K562 (cell line): ENCODE data around the gene PRKAR1B. TPM values are rescaled to one million over a fixed set of nuclear protein-coding genes. Genes with fewer than 3 reads are reported as not detected.

Experiments
- ARID2 ChIP-seq: fragments of 450-650 bp; IDR thresholded peaks from 2 replicates; pipeline ENCODE4 v1.6.1; 2017; ENCODE audit warnings: antibody characterized with exemption, mild to moderate bottlenecking
- ATF1 ChIP-seq, 2 experiments: fragments of 450-650 bp in 1 of 2; IDR thresholded peaks; 2 replicates each; pipeline ENCODE4 v1.6.1; 2016; ENCODE audit warnings: missing compliant biosample characterization in 1 of 2, missing genetic modification characterization in 1 of 2
- BRCA1 ChIP-seq, 2 experiments: fragments of 450-650 bp in 1 of 2; sonication (generic) in 1 of 2; formaldehyde crosslinking in 1 of 2; IDR thresholded peaks; 2 replicates each; pipeline versions ENCODE4 v1.5.0 to v1.6.1; 2017 to 2020; ENCODE audit warnings: mild to moderate bottlenecking in 1 of 2, missing genetic modification reagents in 1 of 2
- CBX3 ChIP-seq, 2 experiments: IDR thresholded peaks; 1 replicate in 1 of 2; 2 replicates in 1 of 2; pipeline ENCODE4 v1.6.1; 2012; ENCODE audit warnings: inconsistent platforms in 2 of 2, low read length in 2 of 2, borderline replicate concordance in 1 of 2, control low read depth in 1 of 2
- ETV6 ChIP-seq, 3 experiments: fragments of 150-350 bp in 1 of 3; sonication (generic) in 1 of 3; formaldehyde crosslinking in 1 of 3; IDR thresholded peaks; 2 replicates each; pipeline versions ENCODE4 v1.6.1 to v1.8.0; 2014 to 2022; ENCODE audit warnings: borderline replicate concordance in 2 of 3, low read depth in 2 of 3, antibody characterized with exemption in 1 of 3, low read length in 1 of 3, mild to moderate bottlenecking in 1 of 3, missing genetic modification reagents in 1 of 3
- HDAC1 ChIP-seq, 2 experiments: fragments of 450-650 bp; IDR thresholded peaks; 2 replicates each; pipeline ENCODE4 v1.6.1; 2016 to 2017; ENCODE audit warnings: inconsistent platforms in 1 of 2, mild to moderate bottlenecking in 1 of 2, moderate library complexity in 1 of 2
- HOXB6 ChIP-seq: fragments of 250-450 bp; sonication (Bioruptor Pico); IDR thresholded peaks from 2 replicates; pipeline ENCODE4 v1.5.1; 2022; ENCODE audit warnings: mild to moderate bottlenecking, borderline replicate concordance
- KLF1 ChIP-seq: fragments of 450-650 bp; IDR thresholded peaks from 2 replicates; pipeline ENCODE4 v1.6.1; 2016; ENCODE audit warnings: missing genetic modification characterization, missing compliant biosample characterization
- NCOA6 ChIP-seq: fragments of 450-650 bp; IDR thresholded peaks from 2 replicates; pipeline ENCODE4 v1.6.1; 2017; ENCODE audit warnings: mild to moderate bottlenecking
- NCOR1 ChIP-seq: fragments of 450-650 bp; IDR thresholded peaks from 2 replicates; pipeline ENCODE4 v1.6.1; 2016; ENCODE audit warnings: mild to moderate bottlenecking, moderate library complexity
- NR3C1 ChIP-seq: sonication (generic); formaldehyde crosslinking; IDR thresholded peaks from 2 replicates; pipeline ENCODE4 v1.8.1; 2022; ENCODE audit warnings: missing genetic modification reagents
- RB1 ChIP-seq: fragments of 450-650 bp; IDR thresholded peaks from 2 replicates; pipeline ENCODE4 v1.6.1; 2017; ENCODE audit warnings: low read depth, mild to moderate bottlenecking
- TSC22D4 ChIP-seq: fragments of 450-650 bp; IDR thresholded peaks from 2 replicates; pipeline ENCODE4 v1.6.1; 2016; ENCODE audit warnings: missing genetic modification characterization, missing biosample characterization, control low read depth
- ZC3H8 ChIP-seq: fragments of 450-650 bp; IDR thresholded peaks from 2 replicates; pipeline ENCODE4 v1.6.1; 2017
- ZKSCAN1 ChIP-seq: fragments of 150-350 bp; IDR thresholded peaks from 2 replicates; pipeline ENCODE4 v1.6.1; 2016; ENCODE audit warnings: low read depth, low read length
- ZNF124 ChIP-seq: sonication (generic); formaldehyde crosslinking; IDR thresholded peaks from 2 replicates; pipeline ENCODE4 v1.8.1; 2022; ENCODE audit warnings: missing genetic modification reagents
- ZNF274 ChIP-seq: IDR thresholded peaks from 2 replicates; pipeline ENCODE4 v1.6.1; 2011; ENCODE audit warnings: low read depth, mild to moderate bottlenecking, low read length, moderate library complexity, borderline replicate concordance
- ZNF586 ChIP-seq: fragments of 450-650 bp; formaldehyde crosslinking; conservative IDR thresholded peaks from 2 replicates; pipeline ENCODE4 v1.4.0; 2020; ENCODE audit warnings: mild to moderate bottlenecking, moderate library complexity
- ZNF764 ChIP-seq: fragments of 250-450 bp; sonication (Bioruptor Pico); IDR thresholded peaks from 2 replicates; pipeline ENCODE4 v1.4.0; 2020; ENCODE audit warnings: low read depth, mild to moderate bottlenecking, moderate library complexity
- polyA plus RNA-seq, 8 experiments: library from polyadenylated mRNA; depleted of rRNA in 4 of 8; stranded (reverse) in 5 of 8; unstranded in 3 of 8; fragments of >200 nt; fragmentation: Nextera tagmentation in 2 of 8; fragmentation: Illumina TruSeq in 1 of 8; extraction: Ambion mirVana in 2 of 8; extraction: Trizol in 1 of 8; gene quantifications; 2 replicates each; pipeline versions ENCODE4 v1.2.1 to v1.2.3, GENCODE V29; 2011 to 2014; ENCODE audit warnings: inconsistent platforms in 1 of 8, missing spikeins in 1 of 8
- total RNA-seq, 7 experiments: library from RNA; depleted of rRNA in 6 of 7; stranded (reverse); fragments of >200 nt in 6 of 7; fragmentation: Illumina TruSeq in 2 of 7; extraction: Trizol in 2 of 7; gene quantifications; 2 replicates each; pipeline versions ENCODE4 v1.2.1 to v1.2.3, GENCODE V29; 2011 to 2021; ENCODE audit warnings: low replicate concordance in 1 of 7
- TF ChIP-seq, protein P1 (sequence below): fragments of 250-450 bp; sonication (Bioruptor Pico); IDR thresholded peaks from 2 replicates; pipeline ENCODE4 v1.4.0; 2020
- TF ChIP-seq, protein P2 (sequence below): fragments of 250-450 bp; sonication (Bioruptor Pico); IDR thresholded peaks from 2 replicates; pipeline ENCODE4 v1.5.0; 2020; ENCODE audit warnings: mild to moderate bottlenecking
- TF ChIP-seq, protein P3 (sequence below): fragments of 450-650 bp; IDR thresholded peaks from 2 replicates; pipeline ENCODE4 v1.6.1; 2016; ENCODE audit warnings: antibody characterized with exemption
- TF ChIP-seq, protein P4 (sequence below), 2 experiments: fragments of 450-650 bp in 1 of 2; sonication (generic) in 1 of 2; formaldehyde crosslinking in 1 of 2; IDR thresholded peaks in 1 of 2; conservative IDR thresholded peaks in 1 of 2; 2 replicates each; pipeline versions ENCODE4 v1.6.1 to v1.8.1; 2016 to 2023; ENCODE audit warnings: mild to moderate bottlenecking in 2 of 2, moderate library complexity in 2 of 2, inconsistent platforms in 1 of 2, missing genetic modification reagents in 1 of 2

Gene PRKAR1B
- total and polyA plus RNA-seq, 9 of the 15 experiments (the other 6 are each of a cell fraction or from before 2014, with no cell fraction given): 0.99 to 30.5 (median 12.7) TPM

DNA sequence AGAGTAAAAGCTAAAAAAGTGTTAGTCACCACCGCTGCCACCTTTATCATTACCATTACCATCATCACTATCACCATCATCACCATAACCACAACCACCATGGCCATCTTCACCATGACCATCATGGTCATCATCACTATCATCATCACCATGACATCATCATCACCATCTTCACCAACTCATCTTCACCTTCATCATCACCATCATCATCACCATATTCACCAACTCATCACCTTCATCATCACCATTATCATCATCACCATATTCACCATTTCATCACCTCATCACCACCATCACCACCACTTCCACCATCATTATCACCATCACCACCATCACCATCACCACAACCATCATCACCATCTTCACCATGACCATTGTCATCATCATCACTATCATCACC is 161.0 kb downstream of the PRKAR1B start (continued):
- TF ChIP-seq BRCA1 (IDR thresholded peaks at IDR 0.05): no peak
- no peak for TF ChIP-seq BRCA1 (CRISPR knock-in tag; IDR thresholded peaks at IDR 0.05)
- no peak for TF ChIP-seq ZNF124 (CRISPR knock-in tag)
- no peak for TF ChIP-seq ATF1 (CRISPR knock-in tag; IDR thresholded peaks at IDR 0.05)
- TF ChIP-seq ATF1 (tag; IDR thresholded peaks at IDR 0.05): peak; percentile 56; the same call in 1 of the 2 replicates
- TF ChIP-seq NCOA6: no peak
- TF ChIP-seq, protein P1, sequence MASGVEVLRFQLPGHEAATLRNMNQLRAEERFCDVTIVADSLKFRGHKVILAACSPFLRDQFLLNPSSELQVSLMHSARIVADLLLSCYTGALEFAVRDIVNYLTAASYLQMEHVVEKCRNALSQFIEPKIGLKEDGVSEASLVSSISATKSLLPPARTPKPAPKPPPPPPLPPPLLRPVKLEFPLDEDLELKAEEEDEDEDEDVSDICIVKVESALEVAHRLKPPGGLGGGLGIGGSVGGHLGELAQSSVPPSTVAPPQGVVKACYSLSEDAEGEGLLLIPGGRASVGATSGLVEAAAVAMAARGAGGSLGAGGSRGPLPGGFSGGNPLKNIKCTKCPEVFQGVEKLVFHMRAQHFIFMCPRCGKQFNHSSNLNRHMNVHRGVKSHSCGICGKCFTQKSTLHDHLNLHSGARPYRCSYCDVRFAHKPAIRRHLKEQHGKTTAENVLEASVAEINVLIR: no peak
- no peak for TF ChIP-seq ZKSCAN1
- TF ChIP-seq, protein P2, sequence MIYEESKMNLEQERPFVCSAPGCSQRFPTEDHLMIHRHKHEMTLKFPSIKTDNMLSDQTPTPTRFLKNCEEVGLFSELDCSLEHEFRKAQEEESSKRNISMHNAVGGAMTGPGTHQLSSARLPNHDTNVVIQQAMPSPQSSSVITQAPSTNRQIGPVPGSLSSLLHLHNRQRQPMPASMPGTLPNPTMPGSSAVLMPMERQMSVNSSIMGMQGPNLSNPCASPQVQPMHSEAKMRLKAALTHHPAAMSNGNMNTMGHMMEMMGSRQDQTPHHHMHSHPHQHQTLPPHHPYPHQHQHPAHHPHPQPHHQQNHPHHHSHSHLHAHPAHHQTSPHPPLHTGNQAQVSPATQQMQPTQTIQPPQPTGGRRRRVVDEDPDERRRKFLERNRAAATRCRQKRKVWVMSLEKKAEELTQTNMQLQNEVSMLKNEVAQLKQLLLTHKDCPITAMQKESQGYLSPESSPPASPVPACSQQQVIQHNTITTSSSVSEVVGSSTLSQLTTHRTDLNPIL: no peak
- TF ChIP-seq ETV6 (IDR thresholded peaks at IDR 0.05; ENCODE audit: borderline replicate concordance in 1 of 2, low read depth in 2 of 2, low read length in 1 of 2): no peak
- TF ChIP-seq ETV6 (CRISPR knock-in tag; IDR thresholded peaks at IDR 0.05; ENCODE audit: borderline replicate concordance): no peak
- no peak for TF ChIP-seq CBX3 (IDR thresholded peaks at IDR 0.05; ENCODE audit: borderline replicate concordance in 1 of 2, low read length in 2 of 2)
- TF ChIP-seq HDAC1 (IDR thresholded peaks at IDR 0.05): peak in 1 of 2 experiments; percentile 64; a peak in 1 of 4 replicates
- TF ChIP-seq NR3C1 (CRISPR knock-in tag): no peak
- TF ChIP-seq NCOR1: no peak
- TF ChIP-seq ZC3H8: no peak
- no peak for TF ChIP-seq KLF1 (tag)
- no peak for TF ChIP-seq HOXB6 (CRISPR knock-in tag)
- TF ChIP-seq ZNF274: no peak
- TF ChIP-seq ZNF764 (CRISPR knock-in tag): no peak
- TF ChIP-seq, protein P3, sequence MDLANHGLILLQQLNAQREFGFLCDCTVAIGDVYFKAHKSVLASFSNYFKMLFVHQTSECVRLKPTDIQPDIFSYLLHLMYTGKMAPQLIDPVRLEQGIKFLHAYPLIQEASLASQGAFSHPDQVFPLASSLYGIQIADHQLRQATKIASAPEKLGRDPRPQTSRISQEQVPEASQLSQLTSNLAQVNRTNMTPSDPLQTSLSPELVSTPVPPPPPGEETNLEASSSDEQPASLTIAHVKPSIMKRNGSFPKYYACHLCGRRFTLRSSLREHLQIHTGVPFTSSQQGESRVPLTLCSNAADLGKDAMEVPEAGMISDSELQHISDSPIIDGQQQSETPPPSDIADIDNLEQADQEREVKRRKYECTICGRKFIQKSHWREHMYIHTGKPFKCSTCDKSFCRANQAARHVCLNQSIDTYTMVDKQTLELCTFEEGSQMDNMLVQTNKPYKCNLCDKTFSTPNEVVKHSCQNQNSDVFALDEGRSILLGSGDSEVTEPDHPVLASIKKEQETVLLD: no peak
- 0 out of 2 replicates have a peak, but pooled peaks have one; percentile 23 for TF ChIP-seq ARID2
- TF ChIP-seq TSC22D4 (tag): peak; percentile 66; the same call in 1 of the 2 replicates
- no peak for TF ChIP-seq ZNF586 (CRISPR knock-in tag)
- TF ChIP-seq, protein P4, sequence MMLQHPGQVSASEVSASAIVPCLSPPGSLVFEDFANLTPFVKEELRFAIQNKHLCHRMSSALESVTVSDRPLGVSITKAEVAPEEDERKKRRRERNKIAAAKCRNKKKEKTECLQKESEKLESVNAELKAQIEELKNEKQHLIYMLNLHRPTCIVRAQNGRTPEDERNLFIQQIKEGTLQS (IDR thresholded peaks at IDR 0.05): peak; percentile 70; the same call in 1 of the 2 replicates
- TF ChIP-seq, protein P4 (CRISPR knock-in tag; conservative IDR thresholded peaks at IDR 0.05): no peak
- no peak for TF ChIP-seq RB1
